Upper lobe of left lung (tissue), 4 donors: ENCODE measurements around the gene DNMT3A.

Experiments used
- CTCF ChIP-seq, 6 experiments: fragments of 450-650 bp in 4 of 6; fragments of 200-600 bp in 2 of 6; sonication (generic) in 2 of 6; IDR thresholded peaks; one replicate each; pipeline ENCODE4 v1.5.1; 2016 to 2019; ENCODE audit warnings: antibody characterized with exemption in 6 of 6
- EP300 ChIP-seq, 4 donors: sonication (generic); formaldehyde crosslinking; IDR thresholded peaks; one replicate each; pipeline ENCODE4 v1.5.1; 2017; ENCODE audit warnings: antibody characterized with exemption in 4 of 4, control low read depth in 2 of 4
- POLR2A ChIP-seq, 4 donors: fragments of 450-650 bp; IDR thresholded peaks; one replicate each; pipeline ENCODE4 v1.5.1; 2016 to 2017; ENCODE audit warnings: antibody characterized with exemption in 4 of 4, mild to moderate bottlenecking in 2 of 4

- TF ChIP-seq CTCF (IDR thresholded peaks at IDR 0.05) (no peak), POLR2A (IDR thresholded peaks at IDR 0.05) (no peak), EP300 (IDR thresholded peaks at IDR 0.05) (no peak)
Measured at GRCh38 chr2:25338401-25338800, 3.3 kb downstream of the DNMT3A start.
